Nephron progenitor cell (in vitro differentiated cells): Measurements from ENCODE around the gene KHDRBS2.

Experiments
- DNase-seq: peaks from one replicate; pipeline ENCODE4 v3.0.0; 2021
- H3K27ac Mint-ChIP-seq: 2 replicates; pipeline ENCODE4 v1.8.0; 2021; ENCODE audit warnings: mild to moderate bottlenecking, moderate library complexity, mixed read lengths
- H3K27me3 Mint-ChIP-seq: 2 replicates; pipeline ENCODE4 v1.8.0; 2021; ENCODE audit warnings: mild to moderate bottlenecking, low read depth, mixed read lengths; ENCODE audit not compliant: poor library complexity
- H3K36me3 Mint-ChIP-seq: 2 replicates; pipeline ENCODE4 v1.8.0; 2021; ENCODE audit warnings: low read depth, mixed read lengths
- H3K4me1 Mint-ChIP-seq: 2 replicates; pipeline ENCODE4 v1.8.0; 2021; ENCODE audit warnings: mixed read lengths
- H3K4me3 Mint-ChIP-seq: 2 replicates; pipeline ENCODE4 v1.8.0; 2021; ENCODE audit warnings: mild to moderate bottlenecking, moderate library complexity, mixed read lengths
- H3K9me3 Mint-ChIP-seq: 2 replicates; pipeline ENCODE4 v1.8.0; 2021; ENCODE audit warnings: mild to moderate bottlenecking, moderate library complexity, mixed read lengths
- CTCF ChIP-seq: fragments of 200-600 bp; sonication (generic); IDR thresholded peaks from 2 replicates; pipeline ENCODE4 v1.5.0; 2021; ENCODE audit warnings: antibody characterized with exemption

The KHDRBS2 gene

GRCh38 chr6:61947311-61947947 is 338.6 kb downstream of the KHDRBS2 start:
- Mint-ChIP-seq H3K27me3 (no peaks in the 10 kb centered on the region), H3K36me3 (no peaks in the 10 kb centered on the region), H3K9me3 (no peaks in the 10 kb centered on the region), H3K4me1 (no peaks in the 10 kb centered on the region), H3K4me3 (no peak overlapping the region), H3K27ac (no peak overlapping the region)
- TF ChIP-seq CTCF = no peak
- DNase-seq = no peak

- H3K4me1 Mint-ChIP-seq = no peaks in the 10 kb centered on the region
- H3K36me3 Mint-ChIP-seq = no peaks in the 10 kb centered on the region
Observed at GRCh38 chr6:61940919-61941318, 345.1 kb downstream of the KHDRBS2 start.

GRCh38 chr6:61935242-61935846 is 350.7 kb downstream of the KHDRBS2 start:
- Mint-ChIP-seq H3K4me1 (no peaks in the 10 kb centered on the region), H3K9me3 (no peaks in the 10 kb centered on the region), H3K27me3 (no peaks in the 10 kb centered on the region), H3K27ac (no peak overlapping the region), H3K4me3 (no peak overlapping the region), H3K36me3 (no peaks in the 10 kb centered on the region)
- no peak for DNase-seq
- no peak for TF ChIP-seq CTCF

More at GRCh38 chr6:61940919-61941318, 345.1 kb downstream of the KHDRBS2 start:
- H3K27ac Mint-ChIP-seq = no peak overlapping the region
- H3K27me3 Mint-ChIP-seq = no peaks in the 10 kb centered on the region
- DNase-seq = no peak
- no peak overlapping the region for H3K4me3 Mint-ChIP-seq
- no peaks in the 10 kb centered on the region for H3K9me3 Mint-ChIP-seq
- TF ChIP-seq CTCF = no peak

- no peaks in the 10 kb centered on the region for H3K27me3 Mint-ChIP-seq
- no peak overlapping the region for H3K4me3 Mint-ChIP-seq
- no peak for DNase-seq
- no peaks in the 10 kb centered on the region for H3K9me3 Mint-ChIP-seq
- no peak overlapping the region for H3K27ac Mint-ChIP-seq
- no peaks in the 10 kb centered on the region for H3K36me3 Mint-ChIP-seq
- TF ChIP-seq CTCF = no peak
- peaks cover 9% of the 10 kb centered on the region for H3K4me1 Mint-ChIP-seq
Observed at GRCh38 chr6:61909486-61909885, 376.5 kb downstream of the KHDRBS2 start.

- no peaks in the 10 kb centered on the region for H3K36me3 Mint-ChIP-seq
- H3K27me3 Mint-ChIP-seq = no peaks in the 10 kb centered on the region
- no peaks in the 10 kb centered on the region for H3K9me3 Mint-ChIP-seq
- no peaks in the 10 kb centered on the region for H3K4me1 Mint-ChIP-seq
- no peak overlapping the region for H3K27ac Mint-ChIP-seq
- no peak for TF ChIP-seq CTCF
- H3K4me3 Mint-ChIP-seq = no peak overlapping the region
- DNase-seq = no peak
Observed at GRCh38 chr6:61901748-61902147, 384.3 kb downstream of the KHDRBS2 start.

GRCh38 chr6:61894536-61894935 is 391.5 kb downstream of the KHDRBS2 start:
- no peak overlapping the region for H3K27ac Mint-ChIP-seq
- TF ChIP-seq CTCF = no peak
- no peaks in the 10 kb centered on the region for H3K36me3 Mint-ChIP-seq
- H3K27me3 Mint-ChIP-seq = no peaks in the 10 kb centered on the region
- H3K4me1 Mint-ChIP-seq = peaks cover 4% of the 10 kb centered on the region
- no peaks in the 10 kb centered on the region for H3K9me3 Mint-ChIP-seq
- no peak overlapping the region for H3K4me3 Mint-ChIP-seq
- DNase-seq = no peak
